Measurements from ENCODE around the gene DTNB. TPM values are rescaled to one million over a fixed set of nuclear protein-coding genes. Genes with fewer than 3 reads are reported as not detected.

Gene DTNB
- total and polyA plus RNA-seq, 10 of the 15 experiments (the other 5 are each of a cell fraction or from before 2014, with no cell fraction given), result 4.5 to 30.6 (median 11.9) TPM

GRCh38 chr2:25366629-25367028 is 306.7 kb downstream of the DTNB start (continued):
- TF ChIP-seq SPI1 (IDR thresholded peaks at IDR 0.05; ENCODE audit: borderline replicate concordance, insufficient read depth, low read depth, low read length) (no peak), ZBED1 (IDR thresholded peaks at IDR 0.05; ENCODE audit: borderline replicate concordance) (no peak), SIX5 (IDR thresholded peaks at IDR 0.05; ENCODE audit: low read depth, low read length, severe bottlenecking) (no peak), ZNF384 (IDR thresholded peaks at IDR 0.05; ENCODE audit: borderline replicate concordance, low read depth, low read length) (no peak), IKZF1 (conservative IDR thresholded peaks at IDR 0.05) (peak; percentile 57), SUZ12 (IDR thresholded peaks at IDR 0.05; ENCODE audit: unreplicated experiment) (no peak), ETV6 (conservative IDR thresholded peaks at IDR 0.05 in 1 of 2, IDR thresholded peaks at IDR 0.05 in 1 of 2; ENCODE audit: borderline replicate concordance in 1 of 2, low read depth in 1 of 2) (no peak), ZNF217 (IDR thresholded peaks at IDR 0.05) (no peak), IKZF2 (IDR thresholded peaks at IDR 0.05) (peak in 1 of 2 experiments; percentile 22; a peak in 1 of 4 replicates)

- ATAC-seq (no peak), DNase-seq (ENCODE audit: low read depth, low spot score) (no peak), FAIRE-seq (no peak)
- POLR2A ChIA-PET, result interaction anchor here (0.7 to 1.9 kb wide), 10 partner anchors 11 to 671 kb away, joined by 3 to 10 read pairs (median 3); no protein-coding TSS in a partner anchor
- Histone ChIP-seq H4K20me1 (ENCODE audit: control insufficient read depth, insufficient read depth) (no peaks in the 10 kb centered on the region), H3K4me3 (no peak overlapping the region), H3K4me1 (ENCODE audit: control insufficient read depth, insufficient read depth, low read length) (peaks cover 13% of the 10 kb centered on the region), H3K9me3 (replicated peaks; ENCODE audit: control insufficient read depth, insufficient read depth, low read length) (no peaks in the 10 kb centered on the region), H3K4me2 (ENCODE audit: control insufficient read depth, insufficient read depth) (no peak overlapping the region), H3K36me3 (ENCODE audit: control insufficient read depth in 2 of 2, insufficient read depth in 2 of 2, low read length in 1 of 2) (no peaks in the 10 kb centered on the region), H3K79me2 (ENCODE audit: control insufficient read depth, insufficient read depth, low read length) (no peaks in the 10 kb centered on the region), H3K27me3 (replicated peaks in 1 of 2; ENCODE audit: control insufficient read depth in 2 of 2, insufficient read depth in 2 of 2, low read length in 1 of 2) (no peaks in the 10 kb centered on the region), H3K27ac (ENCODE audit: control insufficient read depth, insufficient read depth) (no peak overlapping the region), H2AFZ (ENCODE audit: control insufficient read depth, low read depth, low read length) (no peak overlapping the region), H3K9ac (ENCODE audit: control insufficient read depth, insufficient read depth, low read length) (no peak overlapping the region)
- no TSS peak for BruUV-seq (replicated peaks)
- SMC1A ChIA-PET (ENCODE audit: uncharacterized antibody, unreplicated experiment), result interaction anchor here (0.9 to 3.1 kb wide), 7 partner anchors 10 to 189 kb away, joined by 3 to 15 read pairs (median 4); no protein-coding TSS in a partner anchor
- RAD21 ChIA-PET (ENCODE audit: unreplicated experiment), result interaction anchor here (0.8 to 2.6 kb wide), 5 partner anchors 10 to 89 kb away, joined by 3 to 11 read pairs (median 4); no protein-coding TSS in a partner anchor
- intact Hi-C loops (cut with micrococcal nuclease; ENCODE audit: unreplicated experiment) (no loop called here), in situ Hi-C loops (cut with MboI) (no loop called here)
- CTCF ChIA-PET, result interaction anchor here (0.6 to 8.6 kb wide), 11 partner anchors 11 to 284 kb away, joined by 3 to 126 read pairs (median 3); no protein-coding TSS in a partner anchor
- WGBS (ENCODE audit: insufficient coverage, insufficient replicate concordance, low lambda C conversion rate, missing lambda C conversion rate), result 59% methylated on average over 5 of the region's 5 CpGs
- TF ChIP-seq POLR2AphosphoS2 (IDR thresholded peaks at IDR 0.05; ENCODE audit: low read depth, low read length) (no peak), ZNF592 (IDR thresholded peaks at IDR 0.05) (no peak), RELB (IDR thresholded peaks at IDR 0.05; ENCODE audit: low read depth) (no peak), POU2F2 (IDR thresholded peaks at IDR 0.05; ENCODE audit: borderline replicate concordance, low read depth, low read length) (no peak), ASH2L (IDR thresholded peaks at IDR 0.05; ENCODE audit: borderline replicate concordance, low read depth) (no peak), CBX5 (IDR thresholded peaks at IDR 0.05; ENCODE audit: low read depth) (no peak)
Measured at GRCh38 chr2:25365241-25365640, 308.1 kb downstream of the DTNB start.

Measured in GM12878 (cell line).